Thymus (tissue), 11 donors: ENCODE results near the gene PARD3. TPM values are rescaled to one million over a fixed set of nuclear protein-coding genes. Genes with fewer than 3 reads are reported as not detected.
"Not testable (repeated sequence)": the region's sequence is repeated elsewhere in the genome, so short reads cannot be mapped to it uniquely, and the experiment has no call there.

Experiments
- DNase-seq, 9 donors: peaks; one replicate each; pipeline ENCODE4 v3.0.0-alpha.2; 2013; ENCODE audit warnings: low spot score in 9 of 9, low read depth in 6 of 9, missing footprints in 1 of 9
- H3K27ac ChIP-seq, 2 donors: one replicate each; pipeline ENCODE4 v1.5.1; 2013; ENCODE audit warnings: control low read depth in 1 of 2, low read depth in 1 of 2, low read length in 1 of 2, mild to moderate bottlenecking in 1 of 2, moderate library complexity in 1 of 2
- H3K27me3 ChIP-seq, 2 donors: one replicate each; pipeline ENCODE4 v1.5.1; 2013; ENCODE audit warnings: low read length in 1 of 2; ENCODE audit not compliant: control insufficient read depth in 2 of 2, insufficient read depth in 1 of 2
- H3K36me3 ChIP-seq, 2 donors: one replicate each; pipeline ENCODE4 v1.5.1; 2013; ENCODE audit warnings: low read length in 1 of 2, mild to moderate bottlenecking in 1 of 2, moderate library complexity in 1 of 2; ENCODE audit not compliant: control insufficient read depth in 2 of 2, insufficient read depth in 2 of 2
- H3K4me1 ChIP-seq, 2 donors: one replicate each; pipeline ENCODE4 v1.5.1; 2013; ENCODE audit warnings: low read length in 2 of 2; ENCODE audit not compliant: control insufficient read depth in 2 of 2, insufficient read depth in 2 of 2
- H3K4me3 ChIP-seq, 2 donors: one replicate each; pipeline ENCODE4 v1.5.1; 2013; ENCODE audit warnings: low read length in 2 of 2, control low read depth in 1 of 2, mild to moderate bottlenecking in 1 of 2
- H3K9me3 ChIP-seq, 2 donors: one replicate each; pipeline ENCODE4 v1.5.1; 2013; ENCODE audit warnings: low read length in 1 of 2, mild to moderate bottlenecking in 1 of 2; ENCODE audit not compliant: control insufficient read depth in 2 of 2, insufficient read depth in 1 of 2
- WGBS: extraction: QIAGEN DNeasy Blood & Tissue Kit; methylation state at CpG from one replicate; pipeline ENCODE4 v1.1.7; 2013; 5-methylcytosine and 5-hydroxymethylcytosine counted together
- polyA plus RNA-seq: library from polyadenylated mRNA; stranded (reverse); fragments of 200-250 nt; gene quantifications from one replicate; pipeline ENCODE4 v1.2.3, GENCODE V29; 2013
- total RNA-seq: library from RNA; stranded (reverse); fragments of 120-200 nt; gene quantifications from one replicate; pipeline ENCODE4 v1.2.4, GENCODE V29; 2013
- donor health status: healthy.

The PARD3 gene
- total and polyA plus RNA-seq, 2 donors, result 13.3 to 23.5 TPM

- Histone ChIP-seq H3K27me3 (no peaks in the 10 kb centered on the region), H3K4me3 (no peak overlapping the region), H3K4me1 (no peaks in the 10 kb centered on the region), H3K36me3 (no peaks in the 10 kb centered on the region), H3K9me3 (no peaks in the 10 kb centered on the region), H3K27ac (no peak overlapping the region)
- 99% methylated on average over 3 of the region's 3 CpGs for whole genome bisulfite sequencing
- no peak for DNase-seq
Measured at GRCh38 chr10:34274906-34275305, 540.2 kb downstream of the PARD3 start.

GRCh38 chr10:34273340-34273739, 541.8 kb downstream of the PARD3 start:
- H3K27me3 ChIP-seq, result no peaks in the 10 kb centered on the region
- no peaks in the 10 kb centered on the region for H3K36me3 ChIP-seq
- 99% methylated on average over 1 of the region's 1 CpG for WGBS
- no peaks in the 10 kb centered on the region for H3K4me1 ChIP-seq
- H3K9me3 ChIP-seq, result no peaks in the 10 kb centered on the region
- H3K27ac ChIP-seq, result no peak overlapping the region
- H3K4me3 ChIP-seq, result no peak overlapping the region
- no peak for DNase-seq

GRCh38 chr10:34272316-34272715, 542.8 kb downstream of the PARD3 start:
- no peak for DNase-seq
- Histone ChIP-seq H3K4me3 (no peak overlapping the region), H3K27ac (no peak overlapping the region), H3K36me3 (no peaks in the 10 kb centered on the region), H3K27me3 (no peaks in the 10 kb centered on the region), H3K4me1 (no peaks in the 10 kb centered on the region), H3K9me3 (no peaks in the 10 kb centered on the region)
- 98% methylated on average over 3 of the region's 3 CpGs for WGBS

GRCh38 chr10:34268410-34268809, 546.7 kb downstream of the PARD3 start:
- not testable (repeated sequence) for H3K4me3 ChIP-seq, H3K27me3 ChIP-seq, H3K4me1 ChIP-seq, H3K9me3 ChIP-seq, H3K27ac ChIP-seq, DNase-seq, H3K36me3 ChIP-seq
- 94% methylated on average over 1 of the region's 2 CpGs for WGBS

GRCh38 chr10:34262985-34263384, 552.1 kb downstream of the PARD3 start:
- H3K4me3 ChIP-seq, result no peak overlapping the region
- DNase-seq, result no peak
- H3K27ac ChIP-seq, result no peak overlapping the region

GRCh38 chr10:34260904-34261303, 554.2 kb downstream of the PARD3 start:
- Histone ChIP-seq H3K36me3 (no peaks in the 10 kb centered on the region), H3K27me3 (no peaks in the 10 kb centered on the region), H3K4me1 (no peaks in the 10 kb centered on the region), H3K27ac (no peak overlapping the region), H3K4me3 (no peak overlapping the region), H3K9me3 (no peaks in the 10 kb centered on the region)
- 95% methylated on average over 5 of the region's 5 CpGs for WGBS
- no peak for DNase-seq

More at GRCh38 chr10:34262985-34263384, 552.1 kb downstream of the PARD3 start:
- Histone ChIP-seq H3K27me3 (no peaks in the 10 kb centered on the region), H3K9me3 (no peaks in the 10 kb centered on the region), H3K4me1 (peaks cover 0 to 3% of the 10 kb centered on the region in 2 donors), H3K36me3 (no peaks in the 10 kb centered on the region)
- WGBS, result 95% methylated on average over 1 of the region's 1 CpG

GRCh38 chr10:34256216-34256615, 558.9 kb downstream of the PARD3 start:
- Histone ChIP-seq H3K27me3 (no peaks in the 10 kb centered on the region), H3K4me1 (peaks cover 16 to 28% of the 10 kb centered on the region in 2 donors), H3K36me3 (no peaks in the 10 kb centered on the region), H3K4me3 (no peak overlapping the region), H3K27ac (no peak overlapping the region), H3K9me3 (no peaks in the 10 kb centered on the region)
- 99% methylated on average over 4 of the region's 4 CpGs for WGBS
- no peak for DNase-seq

GRCh38 chr10:34255035-34255434, 560.1 kb downstream of the PARD3 start:
- H3K27me3 ChIP-seq, result no peaks in the 10 kb centered on the region
- 14% methylated on average over 3 of the region's 3 CpGs for WGBS

GRCh38 chr10:34254596-34254995, 560.5 kb downstream of the PARD3 start:
- Histone ChIP-seq H3K27ac (peak overlapping the region in 1 of 2 donors; percentile 50), H3K9me3 (no peaks in the 10 kb centered on the region), H3K36me3 (no peaks in the 10 kb centered on the region), H3K4me3 (no peak overlapping the region), H3K4me1 (peaks cover 17 to 29% of the 10 kb centered on the region in 2 donors), H3K27me3 (no peaks in the 10 kb centered on the region)
- peak in 1 of 9 donors; percentile 20 for DNase-seq

More at GRCh38 chr10:34255035-34255434, 560.1 kb downstream of the PARD3 start:
- Histone ChIP-seq H3K9me3 (no peaks in the 10 kb centered on the region), H3K4me3 (no peak overlapping the region), H3K27ac (peak overlapping the region in 1 of 2 donors; percentile 50), H3K4me1 (peaks cover 17 to 29% of the 10 kb centered on the region in 2 donors), H3K36me3 (no peaks in the 10 kb centered on the region)
- no peak for DNase-seq

- no peak for DNase-seq
- Histone ChIP-seq H3K36me3 (no peaks in the 10 kb centered on the region), H3K4me3 (no peak overlapping the region), H3K4me1 (peaks cover 17 to 29% of the 10 kb centered on the region in 2 donors), H3K27ac (peak overlapping the region in 1 of 2 donors; percentile 61), H3K27me3 (no peaks in the 10 kb centered on the region), H3K9me3 (no peaks in the 10 kb centered on the region)
- WGBS, result 55% methylated on average over 7 of the region's 7 CpGs
Measured at GRCh38 chr10:34252111-34252510, 563.0 kb downstream of the PARD3 start.
